SH-SY5Y (cell line): ENCODE measurements around the gene NUP98.

Experiments
- GATA2 ChIP-seq: IDR thresholded peaks from 2 replicates; pipeline ENCODE4 v1.6.1; 2011; ENCODE audit warnings: mild to moderate bottlenecking, low read depth, low read length
- GATA3 ChIP-seq: IDR thresholded peaks from 2 replicates; pipeline ENCODE4 v1.6.1; 2011; ENCODE audit warnings: low read depth, mild to moderate bottlenecking, low read length, moderate library complexity

The NUP98 gene

GRCh38 chr11:3797329-3798090 is at the start of gene NUP98:
TSS of gene NUP98 (minus strand) at chr11:3797554. CDS start at chr11:3782117, 15,437 bp downstream.
- TF ChIP-seq GATA2 (no peak), GATA3 (no peak)

- TF ChIP-seq GATA2 (no peak), GATA3 (no peak)
Measured at GRCh38 chr11:3845670-3846069, 48.3 kb upstream of the NUP98 start.

GRCh38 chr11:3845246-3845645 is 47.9 kb upstream of the NUP98 start:
- TF ChIP-seq GATA2 (no peak), GATA3 (no peak)

- no peak for TF ChIP-seq GATA3
Measured at GRCh38 chr11:3843326-3843725, 46.0 kb upstream of the NUP98 start.

GRCh38 chr11:3841426-3842350 is 44.3 kb upstream of the NUP98 start:
- TF ChIP-seq GATA2 (no peak; the same call in 1 of the 2 replicates), GATA3 (no peak)

GRCh38 chr11:3840870-3841425 is 43.6 kb upstream of the NUP98 start, which contains the start of gene RHOG:
TSS of gene RHOG (minus strand) at chr11:3840959. CDS start at chr11:3828138, 12,821 bp downstream.
- TF ChIP-seq GATA2 (no peak), GATA3 (no peak)

GRCh38 chr11:3840004-3840869 is 42.9 kb upstream of the NUP98 start:
- TF ChIP-seq GATA3 (no peak), GATA2 (no peak)

- TF ChIP-seq GATA3: no peak
- TF ChIP-seq GATA2: no peak
Measured at GRCh38 chr11:3838504-3838903, 41.1 kb upstream of the NUP98 start.

- no peak for TF ChIP-seq GATA3
- TF ChIP-seq GATA2: no peak
Measured at GRCh38 chr11:3837793-3838192, 40.4 kb upstream of the NUP98 start.

- no peak for TF ChIP-seq GATA2
- TF ChIP-seq GATA3: no peak
Measured at GRCh38 chr11:3836903-3837302, 39.5 kb upstream of the NUP98 start.

- TF ChIP-seq GATA3 (no peak), GATA2 (no peak)
Measured at GRCh38 chr11:3835751-3836150, 38.4 kb upstream of the NUP98 start.

GRCh38 chr11:3834664-3835461 is 37.5 kb upstream of the NUP98 start:
- TF ChIP-seq GATA3 (no peak), GATA2 (no peak)

GRCh38 chr11:3834349-3834663 is 37.0 kb upstream of the NUP98 start:
- TF ChIP-seq GATA2: no peak
- no peak for TF ChIP-seq GATA3

GRCh38 chr11:3833449-3833848 is 36.1 kb upstream of the NUP98 start:
- TF ChIP-seq GATA3 (no peak), GATA2 (no peak)
